A549 (cell line): ENCODE measurements around the gene CDC73. TPM values are rescaled to one million over a fixed set of nuclear protein-coding genes. Genes with fewer than 3 reads are reported as not detected.

Source experiments
- ATAC-seq, 2 experiments: fragments of 200-7000 bp in 1 of 2; fragments of >200 bp in 1 of 2; cut with Nextera tagmentation in 1 of 2; cut with Tn5 transposase in 1 of 2; 3 replicates each; pipeline versions ENCODE4 v1.8.0 to v1.9.1; 2018 to 2020; ENCODE audit warnings: mild to moderate bottlenecking in 1 of 2, moderate library complexity in 1 of 2
- CTCF ChIA-PET: fragments of 300-600 bp; sonication (Branson Sonifier 250); formaldehyde crosslinking; extraction: SDS; loops from one replicate; lab custom pipeline; 2021; ENCODE audit warnings: antibody characterized with exemption, inconsistent platforms; lab: Yijun Ruan, JAX
- POLR2A ChIA-PET: fragments of 350-600 bp; formaldehyde crosslinking; extraction: SDS; loops from one replicate; lab custom pipeline; 2021; ENCODE audit warnings: antibody characterized with exemption, inconsistent platforms; lab: Yijun Ruan, JAX
- DNase-seq, 2 experiments: peaks; one replicate each; pipeline versions ENCODE4 v3.0.0 to v3.0.0-alpha.2; 2011 to 2016; ENCODE audit warnings: low read depth in 1 of 2, low spot score in 1 of 2
- FAIRE-seq: peaks from 2 replicates; lab custom pipeline; 2011; peaks lifted over from hg19 to GRCh38; lab: Jason Lieb, UNC
- H3K27ac ChIP-seq, 2 experiments: fragments of >200 bp; sonication (Bioruptor Twin); formaldehyde crosslinking; 3 replicates each; pipeline ENCODE4 v1.5.1; 2016 to 2017
- H3K4me1 ChIP-seq: fragments of >200 bp; sonication (Bioruptor Twin); formaldehyde crosslinking; 3 replicates; pipeline ENCODE4 v1.6.1; 2016
- H3K4me2 ChIP-seq: fragments of >200 bp; sonication (Bioruptor Twin); formaldehyde crosslinking; 3 replicates; pipeline ENCODE4 v1.6.1; 2016
- H3K4me3 ChIP-seq: fragments of >200 bp; sonication (Bioruptor Twin); formaldehyde crosslinking; 3 replicates; pipeline ENCODE4 v1.5.1; 2016
- H3K9me3 ChIP-seq: fragments of >200 bp; sonication (Bioruptor Twin); formaldehyde crosslinking; 3 replicates; pipeline ENCODE4 v1.6.1; 2016
- ATOH8 ChIP-seq: fragments of 250-450 bp; sonication (Bioruptor Pico); IDR thresholded peaks from 2 replicates; pipeline ENCODE4 v1.5.0; 2020; ENCODE audit warnings: low read depth, mild to moderate bottlenecking, moderate library complexity
- CBX2 ChIP-seq: fragments of 200-600 bp; sonication (generic); IDR thresholded peaks from 2 replicates; pipeline ENCODE4 v1.6.1; 2016; ENCODE audit warnings: low read depth, mild to moderate bottlenecking, borderline replicate concordance
- CHD4 ChIP-seq: fragments of 200-600 bp; sonication (generic); IDR thresholded peaks from 2 replicates; pipeline ENCODE4 v1.6.1; 2016; ENCODE audit warnings: antibody characterized with exemption, mild to moderate bottlenecking, borderline replicate concordance
- EHMT2 ChIP-seq: fragments of 200-600 bp; sonication (generic); IDR thresholded peaks from 2 replicates; pipeline ENCODE4 v1.6.1; 2016; ENCODE audit warnings: antibody characterized with exemption, low read depth, mild to moderate bottlenecking, moderate library complexity
- ELK1 ChIP-seq: fragments of 150-350 bp; IDR thresholded peaks from 2 replicates; pipeline ENCODE4 v1.6.1; 2014; ENCODE audit warnings: low read depth, mild to moderate bottlenecking, low read length
- EP300 ChIP-seq, 2 experiments: fragments of >200 bp; sonication (Bioruptor Twin); formaldehyde crosslinking; IDR thresholded peaks; 2 replicates in 1 of 2; 3 replicates in 1 of 2; pipeline ENCODE4 v1.6.1; 2016 to 2017
- HDAC2 ChIP-seq: fragments of 200-600 bp; sonication (generic); IDR thresholded peaks from 2 replicates; pipeline ENCODE4 v1.6.1; 2016
- HES2 ChIP-seq: fragments of >200 bp; sonication (Bioruptor Twin); formaldehyde crosslinking; IDR thresholded peaks from 2 replicates; pipeline ENCODE4 v1.6.1; 2016
- HOXB5 ChIP-seq: fragments of 250-450 bp; sonication (Bioruptor Pico); IDR thresholded peaks from 2 replicates; pipeline ENCODE4 v1.5.0; 2020; ENCODE audit warnings: mild to moderate bottlenecking, moderate library complexity
- JUN ChIP-seq, 2 experiments: fragments of >200 bp; sonication (Bioruptor Twin); formaldehyde crosslinking; IDR thresholded peaks; 2 replicates in 1 of 2; 3 replicates in 1 of 2; pipeline ENCODE4 v1.6.1; 2016 to 2017
- JUNB ChIP-seq: fragments of >200 bp; sonication (Bioruptor Twin); formaldehyde crosslinking; IDR thresholded peaks from 2 replicates; pipeline ENCODE4 v1.6.1; 2016
- KDM5A ChIP-seq: fragments of 200-600 bp; sonication (generic); IDR thresholded peaks from 2 replicates; pipeline ENCODE4 v1.6.1; 2016; ENCODE audit warnings: antibody characterized with exemption, mild to moderate bottlenecking
- MAX ChIP-seq: IDR thresholded peaks from 2 replicates; pipeline ENCODE4 v1.6.1; 2012
- MYC ChIP-seq: IDR thresholded peaks from 2 replicates; pipeline ENCODE4 v1.6.1; 2012; ENCODE audit warnings: mild to moderate bottlenecking, inconsistent platforms, low read length, improper control_type of control experiment, borderline replicate concordance
- NFE2L2 ChIP-seq: fragments of 150-350 bp; conservative IDR thresholded peaks from 2 replicates; pipeline ENCODE4 v1.6.1; 2014; ENCODE audit warnings: low read length
- NR3C1 ChIP-seq: fragments of >200 bp; sonication (Bioruptor Twin); formaldehyde crosslinking; IDR thresholded peaks from 3 replicates; pipeline ENCODE4 v1.6.1; 2017
- PHF8 ChIP-seq: fragments of 200-600 bp; sonication (generic); IDR thresholded peaks from 2 replicates; pipeline ENCODE4 v1.6.1; 2016; ENCODE audit warnings: low read depth, mild to moderate bottlenecking, antibody characterized with exemption, moderate library complexity, borderline replicate concordance
- POLR2AphosphoS2 ChIP-seq: conservative IDR thresholded peaks from 2 replicates; pipeline ENCODE4 v1.6.1; 2012; ENCODE audit warnings: low read length, improper control_type of control experiment, inconsistent platforms
- RCOR1 ChIP-seq: fragments of 150-350 bp; IDR thresholded peaks from 2 replicates; pipeline ENCODE4 v1.6.1; 2014; ENCODE audit warnings: antibody characterized with exemption, low read length, low read depth
- RNF2 ChIP-seq: fragments of 200-600 bp; sonication (generic); IDR thresholded peaks from 2 replicates; pipeline ENCODE4 v1.6.1; 2016; ENCODE audit warnings: low read depth, mild to moderate bottlenecking, antibody characterized with exemption, moderate library complexity, borderline replicate concordance
- SMC3 ChIP-seq: fragments of >200 bp; sonication (Bioruptor Twin); formaldehyde crosslinking; IDR thresholded peaks from 3 replicates; pipeline ENCODE4 v1.6.1; 2018; ENCODE audit warnings: inconsistent platforms
- TFCP2L1 ChIP-seq: fragments of 250-450 bp; sonication (Bioruptor Pico); IDR thresholded peaks from 2 replicates; pipeline ENCODE4 v1.5.0; 2021; ENCODE audit warnings: mild to moderate bottlenecking
- TP53 ChIP-seq: fragments of 250-450 bp; sonication (Bioruptor Pico); IDR thresholded peaks from 2 replicates; pipeline ENCODE4 v1.5.0; 2021; ENCODE audit warnings: mild to moderate bottlenecking, moderate library complexity
- ZFP36 ChIP-seq: fragments of 450-650 bp; IDR thresholded peaks from 2 replicates; pipeline ENCODE4 v1.6.1; 2014; ENCODE audit warnings: borderline replicate concordance; ENCODE audit not compliant: partially characterized antibody
- ZNF302 ChIP-seq: fragments of 250-450 bp; sonication (Bioruptor Pico); IDR thresholded peaks from 2 replicates; pipeline ENCODE4 v1.9.0; 2021; ENCODE audit warnings: inconsistent platforms, mild to moderate bottlenecking, moderate library complexity
- WGBS: methylation state at CpG from one replicate; pipeline ENCODE4 v1.1.6; 2017; ENCODE audit errors: missing lambda C conversion rate; 5-methylcytosine and 5-hydroxymethylcytosine counted together
- polyA plus RNA-seq, 4 experiments: library from polyadenylated mRNA; depleted of rRNA in 3 of 4; stranded (reverse); fragments of >200 nt; fragmentation: RNase III in 1 of 4; extraction: RNeasy Plus Mini Kit Qiagen cat#74134 plus additional on column Dnase treatment in 1 of 4; gene quantifications; 2 replicates in 3 of 4; 3 replicates in 1 of 4; pipeline ENCODE4 v1.2.3, GENCODE V29; 2011 to 2017

The CDC73 gene
- polyA plus RNA-seq, 2 of the 4 experiments (the other 2 are of a cell fraction), result 42.2 to 77.9 TPM

GRCh38 chr1:193121616-193122593 lies at the start of gene CDC73 (continued):
- TF ChIP-seq HES2 (no peak), JUNB (no peak), HOXB5 (CRISPR knock-in tag) (peak; percentile 77; the same call in 1 of the 2 replicates)

- H3K9me3 ChIP-seq, result peaks cover 8% of the 10 kb centered on the region
- TF ChIP-seq ATOH8 (CRISPR knock-in tag) (no peak), MAX (no peak), KDM5A (no peak), EHMT2 (no peak), ZFP36 (no peak), JUN (IDR thresholded peaks at IDR 0.05) (no peak), ZNF302 (CRISPR knock-in tag) (no peak), RNF2 (no peak), SMC3 (no peak), NR3C1 (no peak), HDAC2 (no peak), TFCP2L1 (CRISPR knock-in tag) (no peak)
- TF ChIP-seq, all 56 proteins: peak for 0
- H3K27ac ChIP-seq, result no peak overlapping the region
- no peak overlapping the region for H3K4me3 ChIP-seq
- DNase-seq (no peak), FAIRE-seq (no peak), ATAC-seq (no peak)
- CTCF ChIA-PET, result interaction anchor here (0.6 kb wide), 1 partner anchor 19 kb away, joined by 3 read pairs; the partner anchor contains the start of gene UCHL5
- no peaks in the 10 kb centered on the region for H3K4me1 ChIP-seq
- H3K4me2 ChIP-seq, result no peak overlapping the region
- POLR2A ChIA-PET, result no interaction called here
Observed at GRCh38 chr1:193077991-193078390, 43.8 kb upstream of the CDC73 start.

- WGBS, result 93% methylated on average over 3 of the region's 3 CpGs
- no peak overlapping the region for H3K4me3 ChIP-seq
- H3K4me2 ChIP-seq, result no peak overlapping the region
- CTCF ChIA-PET, result interaction anchor here (0.6 kb wide), 1 partner anchor 44 kb away, joined by 3 read pairs; no protein-coding TSS in a partner anchor
- POLR2A ChIA-PET, result no interaction called here
- H3K27ac ChIP-seq, result no peak overlapping the region
- no peak for TF ChIP-seq TP53
- DNase-seq, result no peak
- FAIRE-seq, result no peak
- no peak for ATAC-seq
- peaks cover 8% of the 10 kb centered on the region for H3K9me3 ChIP-seq
- H3K4me1 ChIP-seq, result no peaks in the 10 kb centered on the region
Observed at GRCh38 chr1:193079187-193079586, 42.6 kb upstream of the CDC73 start.

- Histone ChIP-seq H3K4me3 (no peak overlapping the region), H3K4me1 (no peaks in the 10 kb centered on the region), H3K4me2 (no peak overlapping the region), H3K9me3 (peaks cover 4% of the 10 kb centered on the region), H3K27ac (no peak overlapping the region)
- ChIA-PET CTCF (interaction anchor here (2.3 kb wide), 1 partner anchor 38 kb away, joined by 5 read pairs; the partner anchor contains the start of gene CDC73), POLR2A (interaction anchor here (0.9 kb wide), 1 partner anchor 25 kb away, joined by 3 read pairs; the partner anchor contains the start of gene UCHL5)
- FAIRE-seq (no peak), ATAC-seq (no peak), DNase-seq (no peak)
- WGBS, result 90% methylated on average over 6 of the region's 6 CpGs
- TF ChIP-seq RCOR1 (no peak), POLR2AphosphoS2 (no peak), NFE2L2 (no peak), CHD4 (no peak), EP300 (IDR thresholded peaks at IDR 0.05) (no peak), PHF8 (no peak), NR3C1 (no peak), MYC (no peak), KDM5A (no peak), CBX2 (no peak), ELK1 (no peak)
Observed at GRCh38 chr1:193083365-193084088, 38.3 kb upstream of the CDC73 start.
